C4-2B (cell line): Measurements from ENCODE around the gene ATXN2.

Source experiments
- H3K27ac ChIP-seq: fragments of 450-650 bp; 2 replicates; pipeline ENCODE4 v1.5.1; 2017
- ZFX ChIP-seq: fragments of 450-650 bp; IDR thresholded peaks from 2 replicates; pipeline ENCODE4 v1.6.1; 2017
- TF ChIP-seq, protein P1 (sequence below): fragments of 450-650 bp; conservative IDR thresholded peaks from 2 replicates; pipeline ENCODE4 v1.5.1; 2017; ENCODE audit warnings: mild to moderate bottlenecking

Gene ATXN2

DNA sequence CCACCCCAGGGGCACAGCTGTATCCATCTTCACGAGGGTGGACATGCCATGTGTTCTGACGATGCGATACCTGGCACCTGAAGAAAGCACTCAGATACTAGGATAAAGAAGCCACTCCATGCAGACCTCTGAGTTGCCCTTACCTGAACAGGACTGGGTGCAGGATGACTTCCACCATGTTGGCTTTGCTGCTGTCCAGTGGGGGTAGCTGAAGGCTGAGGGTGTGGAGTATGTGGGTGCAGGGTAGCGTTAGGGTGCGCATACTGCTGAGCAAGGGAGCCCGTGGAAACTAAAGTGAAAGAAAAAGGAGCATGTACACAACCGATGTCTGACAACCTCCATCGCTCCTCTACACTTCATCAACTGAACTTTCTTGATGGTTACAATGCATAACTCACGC, 142.0 kb downstream of the ATXN2 start:
- TF ChIP-seq, protein P1, sequence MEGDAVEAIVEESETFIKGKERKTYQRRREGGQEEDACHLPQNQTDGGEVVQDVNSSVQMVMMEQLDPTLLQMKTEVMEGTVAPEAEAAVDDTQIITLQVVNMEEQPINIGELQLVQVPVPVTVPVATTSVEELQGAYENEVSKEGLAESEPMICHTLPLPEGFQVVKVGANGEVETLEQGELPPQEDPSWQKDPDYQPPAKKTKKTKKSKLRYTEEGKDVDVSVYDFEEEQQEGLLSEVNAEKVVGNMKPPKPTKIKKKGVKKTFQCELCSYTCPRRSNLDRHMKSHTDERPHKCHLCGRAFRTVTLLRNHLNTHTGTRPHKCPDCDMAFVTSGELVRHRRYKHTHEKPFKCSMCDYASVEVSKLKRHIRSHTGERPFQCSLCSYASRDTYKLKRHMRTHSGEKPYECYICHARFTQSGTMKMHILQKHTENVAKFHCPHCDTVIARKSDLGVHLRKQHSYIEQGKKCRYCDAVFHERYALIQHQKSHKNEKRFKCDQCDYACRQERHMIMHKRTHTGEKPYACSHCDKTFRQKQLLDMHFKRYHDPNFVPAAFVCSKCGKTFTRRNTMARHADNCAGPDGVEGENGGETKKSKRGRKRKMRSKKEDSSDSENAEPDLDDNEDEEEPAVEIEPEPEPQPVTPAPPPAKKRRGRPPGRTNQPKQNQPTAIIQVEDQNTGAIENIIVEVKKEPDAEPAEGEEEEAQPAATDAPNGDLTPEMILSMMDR = no peak
- no peak for TF ChIP-seq ZFX
- no peak overlapping the region for H3K27ac ChIP-seq

DNA sequence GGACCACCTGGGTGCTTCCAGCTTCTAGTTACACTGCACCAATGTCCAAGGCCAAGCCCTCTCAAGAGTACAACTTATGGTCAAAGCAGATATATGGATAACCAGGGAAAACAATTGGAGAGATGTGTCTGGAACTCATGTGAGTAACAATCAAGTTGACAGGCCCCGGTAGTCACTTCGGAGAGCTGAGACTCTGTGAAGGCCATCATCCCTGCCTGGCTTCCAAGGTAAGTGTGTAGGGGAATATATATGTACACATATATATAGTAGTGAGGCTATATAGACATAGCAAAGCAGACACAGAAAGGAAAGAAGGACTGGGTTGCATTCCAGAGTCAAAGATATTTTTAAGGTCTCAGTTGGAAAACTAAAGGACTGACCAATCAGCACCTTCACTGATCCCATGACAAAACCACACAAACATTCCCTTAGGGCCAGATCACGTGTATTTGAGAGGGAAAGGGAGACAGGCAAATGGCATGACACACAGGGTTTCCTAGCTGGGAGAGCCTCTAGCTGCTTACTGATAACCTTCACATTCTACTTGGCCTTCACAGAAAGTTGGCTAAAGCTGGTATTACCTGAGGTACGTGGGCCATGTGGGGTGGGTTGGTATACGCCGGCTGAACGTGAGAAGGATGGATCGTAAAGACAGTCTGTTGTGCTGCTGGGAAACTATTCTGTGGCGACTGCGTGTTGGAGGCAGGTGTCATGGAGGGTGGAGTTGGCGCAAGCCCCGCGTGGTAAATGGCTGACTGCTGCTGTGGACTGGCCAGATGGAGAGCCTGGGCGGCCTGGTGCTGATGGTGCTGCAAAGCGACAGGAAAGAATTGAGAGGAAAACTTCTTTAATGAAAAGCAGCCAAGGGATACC, 143.4 kb downstream of the ATXN2 start:
- H3K27ac ChIP-seq = no peak overlapping the region
- TF ChIP-seq, protein P1 = no peak
- TF ChIP-seq ZFX = no peak

DNA sequence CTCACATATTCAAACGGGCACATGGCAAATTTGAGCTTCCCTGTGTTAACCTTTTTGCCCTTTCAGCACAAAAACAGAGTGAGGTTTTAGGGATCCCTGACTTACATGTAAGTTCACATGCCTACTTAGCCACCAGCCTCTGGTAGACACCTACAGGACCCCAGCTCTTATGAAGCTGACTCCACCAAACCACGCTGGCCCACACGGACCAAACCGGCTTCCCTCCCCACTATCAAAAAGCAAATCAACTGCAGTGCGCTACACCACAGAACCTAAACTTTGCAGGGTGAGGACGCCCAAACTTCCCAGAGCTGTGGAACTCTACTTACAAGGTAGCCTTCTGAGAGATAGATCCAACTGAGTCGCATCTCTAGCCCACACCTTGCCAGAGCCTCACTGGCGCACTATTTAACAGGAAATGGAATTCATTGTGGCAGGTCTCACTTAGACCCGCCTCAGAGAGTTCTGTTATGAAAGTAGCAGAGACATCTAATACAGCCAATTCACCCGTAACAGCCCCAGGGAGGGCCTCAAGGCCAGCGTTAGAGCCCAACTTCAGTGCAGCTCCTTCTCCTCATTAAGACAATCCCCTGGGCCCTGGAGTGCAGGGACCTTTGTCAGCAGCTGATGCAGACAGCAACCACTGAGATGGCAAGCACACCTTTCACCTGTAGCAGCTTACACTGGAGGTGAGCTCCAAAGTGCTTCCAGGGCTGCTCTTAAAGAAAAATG, 144.2 kb downstream of the ATXN2 start:
- no peak overlapping the region for H3K27ac ChIP-seq
- TF ChIP-seq, protein P1 = no peak
- TF ChIP-seq ZFX = no peak

DNA sequence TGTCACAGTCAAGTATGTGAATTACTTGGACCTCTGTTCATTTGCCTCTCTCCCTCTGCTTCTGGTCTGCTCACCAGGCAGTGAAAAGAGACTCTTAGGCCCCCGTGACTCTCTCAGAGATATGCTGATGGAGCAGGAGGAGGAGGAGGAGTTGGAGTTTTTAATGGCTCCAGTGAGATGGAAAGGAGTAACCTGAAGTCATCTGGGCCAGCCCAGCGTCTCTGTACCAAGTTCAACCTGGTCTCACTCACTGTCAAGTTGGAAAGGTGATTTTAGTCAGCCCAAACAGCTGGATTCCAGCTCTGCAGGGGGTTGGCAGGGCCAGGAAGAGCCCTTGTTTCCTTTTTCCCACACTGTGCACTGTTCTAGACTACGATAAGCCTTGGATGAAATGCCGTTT, 144.8 kb downstream of the ATXN2 start:
- no peak overlapping the region for H3K27ac ChIP-seq
- TF ChIP-seq ZFX = no peak
- TF ChIP-seq, protein P1 = no peak

DNA sequence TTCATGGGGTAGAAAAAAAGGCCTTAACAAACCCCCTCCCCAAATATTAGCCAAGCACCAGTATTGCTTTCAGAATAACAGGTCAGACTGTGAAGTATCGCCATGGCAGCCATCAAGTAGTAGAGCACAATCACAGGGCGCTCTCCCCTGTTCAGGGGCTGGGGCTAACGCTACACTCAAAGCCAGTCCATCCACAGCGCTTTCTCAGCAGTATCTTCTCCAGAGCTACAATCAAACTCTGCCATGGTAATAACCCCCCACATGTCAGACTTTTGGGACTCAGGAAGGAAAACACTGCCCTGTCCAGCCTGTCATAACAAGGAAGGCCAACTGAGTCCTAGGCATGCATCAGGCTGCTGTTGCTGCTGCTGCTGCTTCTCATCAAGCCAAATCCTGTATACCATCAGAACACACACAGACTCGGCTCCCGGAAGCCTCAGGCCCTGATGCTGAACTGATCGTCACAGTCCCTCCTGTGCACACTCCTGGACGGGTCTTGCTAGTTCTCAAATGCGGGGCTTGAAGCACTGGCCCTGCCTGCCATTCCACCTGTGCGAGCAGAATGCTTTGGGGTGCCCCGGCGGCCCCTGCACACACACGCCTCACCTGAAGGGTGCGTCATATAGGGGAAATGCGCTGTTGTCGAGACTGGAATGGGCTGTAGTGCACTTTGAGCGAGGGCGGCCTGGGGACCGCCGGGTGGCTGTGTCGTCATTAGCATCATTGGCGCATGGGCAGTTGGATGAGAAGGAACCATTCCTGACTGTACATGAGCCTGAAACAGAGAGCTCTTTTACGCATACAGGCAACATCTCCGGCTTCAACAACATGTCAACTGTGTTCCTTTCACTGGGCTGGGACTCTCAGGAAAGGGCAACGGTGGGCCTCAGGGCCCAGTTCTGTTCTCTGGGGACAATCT, 145.8 kb downstream of the ATXN2 start:
- no peak overlapping the region for H3K27ac ChIP-seq

DNA sequence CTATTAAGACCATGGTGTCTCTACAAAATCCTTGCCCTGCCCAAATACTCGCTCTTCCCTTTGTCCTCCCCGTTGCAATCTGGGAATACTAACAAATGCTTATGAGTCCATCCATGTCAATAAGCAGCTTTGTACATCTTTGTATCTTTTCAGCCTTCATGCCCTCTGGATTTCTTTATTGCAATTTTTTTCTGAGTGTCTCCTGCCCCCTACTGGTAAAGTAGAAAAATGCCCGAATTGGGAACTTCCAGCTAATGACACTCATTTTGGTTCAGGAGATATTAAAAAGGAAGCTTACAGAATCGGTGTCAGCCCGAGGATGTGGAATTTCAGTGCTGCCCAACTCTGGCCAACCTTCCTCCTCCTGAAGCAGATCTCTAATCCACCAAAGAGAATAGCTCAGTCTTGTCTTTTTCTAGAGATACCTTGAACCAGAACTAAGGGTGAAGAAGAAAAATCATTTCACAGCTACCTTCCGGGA, 147.4 kb downstream of the ATXN2 start:
- no peak overlapping the region for H3K27ac ChIP-seq
- TF ChIP-seq, protein P1 = peak; percentile 85
- no peak for TF ChIP-seq ZFX

More for the DNA sequence above, 145.8 kb downstream of the ATXN2 start:
- no peak for TF ChIP-seq ZFX
- TF ChIP-seq, protein P1 = no peak
